GM12878 (cell line): ENCODE data around the gene TSPAN12. TPM values are rescaled to one million over a fixed set of nuclear protein-coding genes. Genes with fewer than 3 reads are reported as not detected.

Experiments used
- BHLHE40 ChIP-seq, 2 experiments: fragments of 450-650 bp in 1 of 2; IDR thresholded peaks; 2 replicates each; pipeline ENCODE4 v1.6.1; 2011 to 2017; ENCODE audit warnings: low read depth in 2 of 2, borderline replicate concordance in 1 of 2, improper control_type of control experiment in 1 of 2, low read length in 1 of 2, mild to moderate bottlenecking in 1 of 2
- CUX1 ChIP-seq: IDR thresholded peaks from 2 replicates; pipeline ENCODE4 v1.6.1; 2012; ENCODE audit warnings: improper control_type of control experiment, low read depth, low read length; ENCODE audit not compliant: insufficient replicate concordance
- IKZF1 ChIP-seq: fragments of 450-650 bp; conservative IDR thresholded peaks from 2 replicates; pipeline ENCODE4 v1.6.1; 2017; ENCODE audit warnings: antibody characterized with exemption, mild to moderate bottlenecking
- KDM1A ChIP-seq: fragments of 200-600 bp; sonication (generic); IDR thresholded peaks from 2 replicates; pipeline ENCODE4 v1.6.1; 2016; ENCODE audit warnings: borderline replicate concordance
- RELB ChIP-seq: fragments of 450-650 bp; IDR thresholded peaks from 2 replicates; pipeline ENCODE4 v1.6.1; 2017; ENCODE audit warnings: low read depth, mild to moderate bottlenecking, moderate library complexity
- TAF1 ChIP-seq: IDR thresholded peaks from 2 replicates; pipeline ENCODE4 v1.6.1; 2011; ENCODE audit warnings: mild to moderate bottlenecking, low read depth, low read length, borderline replicate concordance
- USF1 ChIP-seq: IDR thresholded peaks from 2 replicates; pipeline ENCODE4 v1.6.1; 2011; ENCODE audit warnings: borderline replicate concordance, low read depth, mild to moderate bottlenecking, moderate library complexity, mixed read lengths, low read length; ENCODE audit not compliant: insufficient read depth; ENCODE audit errors: extremely low read length
- ZBTB4 ChIP-seq: fragments of 450-650 bp; formaldehyde crosslinking; IDR thresholded peaks from 2 replicates; pipeline ENCODE4 v1.4.0; 2022; ENCODE audit warnings: mild to moderate bottlenecking, moderate library complexity
- polyA plus RNA-seq, 11 experiments: library from polyadenylated mRNA; depleted of rRNA in 4 of 11; unstranded in 6 of 11; stranded (reverse) in 5 of 11; fragments of >200 nt; fragmentation: Nextera tagmentation in 4 of 11; fragmentation: Illumina TruSeq in 1 of 11; extraction: Ambion mirVana in 4 of 11; extraction: Trizol in 1 of 11; gene quantifications; 1 replicate in 1 of 11; 2 replicates in 10 of 11; pipeline versions ENCODE4 v1.2.1 to v1.2.3, GENCODE V29; 2011 to 2016; ENCODE audit warnings: inconsistent platforms in 2 of 11, missing spikeins in 2 of 11, low read depth in 1 of 11
- total RNA-seq, 4 experiments: library from RNA; depleted of rRNA in 3 of 4; stranded (reverse); fragments of >200 nt in 3 of 4; fragmentation: Illumina TruSeq in 1 of 4; extraction: Trizol in 1 of 4; gene quantifications; 2 replicates each; pipeline versions ENCODE4 v1.2.1 to v1.2.3, GENCODE V29; 2013 to 2021

TSPAN12 gene
- total and polyA plus RNA-seq, 10 of the 15 experiments (the other 5 are each of a cell fraction or from before 2014, with no cell fraction given) = 0.67 to 110 (median 1.3) TPM

GRCh38 chr7:120865191-120865981 is 7.4 kb upstream of the TSPAN12 start (continued):
- TF ChIP-seq RELB (peak; percentile 27; the same call in 1 of the 2 replicates), IKZF1 (peak; percentile 64), ZBTB4 (CRISPR knock-in tag) (no peak), KDM1A (no peak), CUX1 (no peak), USF1 (no peak), BHLHE40 (IDR thresholded peaks at IDR 0.05; ENCODE audit: borderline replicate concordance in 1 of 2, low read depth in 2 of 2, low read length in 1 of 2) (no peak), TAF1 (no peak)
